ENCODE results near the gene TBC1D13. TPM values are rescaled to one million over a fixed set of nuclear protein-coding genes. Genes with fewer than 3 reads are reported as not detected.

Gene TBC1D13
- total and polyA plus RNA-seq, 10 of the 15 experiments (the other 5 are each of a cell fraction or from before 2014, with no cell fraction given) = 3.0 to 23.1 (median 16.5) TPM

DNA sequence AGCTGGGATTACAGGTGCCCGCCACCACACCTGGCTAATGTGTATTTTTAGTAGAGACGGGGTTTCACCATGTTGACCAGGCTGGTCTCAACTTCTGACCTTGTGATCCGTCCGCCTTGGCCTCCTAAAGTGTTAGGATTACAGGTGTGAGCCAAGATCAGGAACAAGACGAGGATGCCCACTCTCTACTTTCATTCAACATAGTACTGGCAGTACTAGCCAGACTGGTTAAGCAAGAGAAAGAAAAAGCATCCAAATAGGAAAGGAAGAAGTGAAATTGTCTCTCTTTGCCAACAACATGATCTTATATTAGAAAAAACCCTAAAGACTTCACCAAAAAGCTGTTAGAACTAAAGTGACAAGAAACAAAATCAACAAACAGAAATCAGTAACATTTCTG lies 23.8 kb downstream of the TBC1D13 start:
- H3K27ac ChIP-seq (ENCODE audit: control insufficient read depth, insufficient read depth) = no peak overlapping the region
- H3K9me3 ChIP-seq (replicated peaks; ENCODE audit: control insufficient read depth, insufficient read depth, low read length) = no peaks in the 10 kb centered on the region
- ChIA-PET CTCF (no interaction called here), SMC1A (ENCODE audit: uncharacterized antibody, unreplicated experiment) (interaction anchor here (0.6 kb wide), 1 partner anchor 111 kb away, joined by 3 read pairs; no protein-coding TSS in a partner anchor), RAD21 (ENCODE audit: unreplicated experiment) (no interaction called here), POLR2A (no interaction called here)
- H4K20me1 ChIP-seq (ENCODE audit: control insufficient read depth, insufficient read depth) = no peaks in the 10 kb centered on the region
- BruUV-seq (replicated peaks) = no TSS peak
- in situ Hi-C loops (cut with MboI) = no loop called here
- no peaks in the 10 kb centered on the region for H3K79me2 ChIP-seq (ENCODE audit: control insufficient read depth, insufficient read depth, low read length)
- ATAC-seq = no peak
- no peak overlapping the region for H2AFZ ChIP-seq (ENCODE audit: control insufficient read depth, low read depth, low read length)
- no peaks in the 10 kb centered on the region for H3K4me1 ChIP-seq (ENCODE audit: control insufficient read depth, insufficient read depth, low read length)
- H3K9ac ChIP-seq (ENCODE audit: control insufficient read depth, insufficient read depth, low read length) = no peak overlapping the region
- no peak for FAIRE-seq
- no peak for DNase-seq (ENCODE audit: low read depth, low spot score)
- H3K4me3 ChIP-seq = no peak overlapping the region
- H3K27me3 ChIP-seq (replicated peaks in 1 of 2; ENCODE audit: control insufficient read depth in 2 of 2, insufficient read depth in 2 of 2, low read length in 1 of 2) = no peaks in the 10 kb centered on the region
- H3K36me3 ChIP-seq (ENCODE audit: control insufficient read depth in 2 of 2, insufficient read depth in 2 of 2, low read length in 1 of 2) = peaks cover 4 to 12% of the 10 kb centered on the region in 2 experiments; a peak in 3 of 4 replicates
- 82% methylated on average over 5 of the region's 5 CpGs for WGBS (ENCODE audit: insufficient coverage, insufficient replicate concordance, low lambda C conversion rate, missing lambda C conversion rate)
- intact Hi-C loops (cut with micrococcal nuclease; ENCODE audit: unreplicated experiment) = loop anchor here (10.0 kb wide), 1 partner anchor 166 kb away; no protein-coding TSS in a partner anchor
- H3K4me2 ChIP-seq (ENCODE audit: control insufficient read depth, insufficient read depth) = no peak overlapping the region
- TF ChIP-seq POU2F2 (IDR thresholded peaks at IDR 0.05; ENCODE audit: borderline replicate concordance, low read depth, low read length) (no peak), BACH1 (IDR thresholded peaks at IDR 0.05; ENCODE audit: borderline replicate concordance) (no peak), CBFB (IDR thresholded peaks at IDR 0.05; ENCODE audit: low read depth) (no peak), PAX8 (IDR thresholded peaks at IDR 0.05) (no peak), EZH2 (IDR thresholded peaks at IDR 0.05; ENCODE audit: borderline replicate concordance, control insufficient read depth, low read depth, low read length) (no peak), RB1 (IDR thresholded peaks at IDR 0.05; ENCODE audit: borderline replicate concordance) (no peak), EP300 (IDR thresholded peaks at IDR 0.05; ENCODE audit: borderline replicate concordance in 1 of 2, control insufficient read depth in 1 of 2, low read depth in 2 of 2, low read length in 2 of 2) (no peak), GATAD2B (conservative IDR thresholded peaks at IDR 0.05; ENCODE audit: low read depth) (no peak), SMAD1 (IDR thresholded peaks at IDR 0.05; ENCODE audit: low read depth, partially characterized antibody) (no peak), BCL11A (IDR thresholded peaks at IDR 0.05; ENCODE audit: low read depth, low read length) (no peak), KAT2A (conservative IDR thresholded peaks at IDR 0.05; ENCODE audit: control insufficient read depth, low read depth, low read length) (no peak), CREB1 (IDR thresholded peaks at IDR 0.05; ENCODE audit: low read depth) (no peak)
- TF ChIP-seq, protein P1, sequence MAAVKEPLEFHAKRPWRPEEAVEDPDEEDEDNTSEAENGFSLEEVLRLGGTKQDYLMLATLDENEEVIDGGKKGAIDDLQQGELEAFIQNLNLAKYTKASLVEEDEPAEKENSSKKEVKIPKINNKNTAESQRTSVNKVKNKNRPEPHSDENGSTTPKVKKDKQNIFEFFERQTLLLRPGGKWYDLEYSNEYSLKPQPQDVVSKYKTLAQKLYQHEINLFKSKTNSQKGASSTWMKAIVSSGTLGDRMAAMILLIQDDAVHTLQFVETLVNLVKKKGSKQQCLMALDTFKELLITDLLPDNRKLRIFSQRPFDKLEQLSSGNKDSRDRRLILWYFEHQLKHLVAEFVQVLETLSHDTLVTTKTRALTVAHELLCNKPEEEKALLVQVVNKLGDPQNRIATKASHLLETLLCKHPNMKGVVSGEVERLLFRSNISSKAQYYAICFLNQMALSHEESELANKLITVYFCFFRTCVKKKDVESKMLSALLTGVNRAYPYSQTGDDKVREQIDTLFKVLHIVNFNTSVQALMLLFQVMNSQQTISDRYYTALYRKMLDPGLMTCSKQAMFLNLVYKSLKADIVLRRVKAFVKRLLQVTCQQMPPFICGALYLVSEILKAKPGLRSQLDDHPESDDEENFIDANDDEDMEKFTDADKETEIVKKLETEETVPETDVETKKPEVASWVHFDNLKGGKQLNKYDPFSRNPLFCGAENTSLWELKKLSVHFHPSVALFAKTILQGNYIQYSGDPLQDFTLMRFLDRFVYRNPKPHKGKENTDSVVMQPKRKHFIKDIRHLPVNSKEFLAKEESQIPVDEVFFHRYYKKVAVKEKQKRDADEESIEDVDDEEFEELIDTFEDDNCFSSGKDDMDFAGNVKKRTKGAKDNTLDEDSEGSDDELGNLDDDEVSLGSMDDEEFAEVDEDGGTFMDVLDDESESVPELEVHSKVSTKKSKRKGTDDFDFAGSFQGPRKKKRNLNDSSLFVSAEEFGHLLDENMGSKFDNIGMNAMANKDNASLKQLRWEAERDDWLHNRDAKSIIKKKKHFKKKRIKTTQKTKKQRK (IDR thresholded peaks at IDR 0.05; ENCODE audit: low read depth, low read length) = no peak
- TF ChIP-seq, protein P2, sequence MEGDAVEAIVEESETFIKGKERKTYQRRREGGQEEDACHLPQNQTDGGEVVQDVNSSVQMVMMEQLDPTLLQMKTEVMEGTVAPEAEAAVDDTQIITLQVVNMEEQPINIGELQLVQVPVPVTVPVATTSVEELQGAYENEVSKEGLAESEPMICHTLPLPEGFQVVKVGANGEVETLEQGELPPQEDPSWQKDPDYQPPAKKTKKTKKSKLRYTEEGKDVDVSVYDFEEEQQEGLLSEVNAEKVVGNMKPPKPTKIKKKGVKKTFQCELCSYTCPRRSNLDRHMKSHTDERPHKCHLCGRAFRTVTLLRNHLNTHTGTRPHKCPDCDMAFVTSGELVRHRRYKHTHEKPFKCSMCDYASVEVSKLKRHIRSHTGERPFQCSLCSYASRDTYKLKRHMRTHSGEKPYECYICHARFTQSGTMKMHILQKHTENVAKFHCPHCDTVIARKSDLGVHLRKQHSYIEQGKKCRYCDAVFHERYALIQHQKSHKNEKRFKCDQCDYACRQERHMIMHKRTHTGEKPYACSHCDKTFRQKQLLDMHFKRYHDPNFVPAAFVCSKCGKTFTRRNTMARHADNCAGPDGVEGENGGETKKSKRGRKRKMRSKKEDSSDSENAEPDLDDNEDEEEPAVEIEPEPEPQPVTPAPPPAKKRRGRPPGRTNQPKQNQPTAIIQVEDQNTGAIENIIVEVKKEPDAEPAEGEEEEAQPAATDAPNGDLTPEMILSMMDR (IDR thresholded peaks at IDR 0.05 in 2 of 3, conservative IDR thresholded peaks at IDR 0.05 in 1 of 3; ENCODE audit: control insufficient read depth in 2 of 3, extremely low read depth in 1 of 3, insufficient read depth in 1 of 3, low read depth in 3 of 3, low read length in 3 of 3) = no peak
- TF ChIP-seq, protein P3, sequence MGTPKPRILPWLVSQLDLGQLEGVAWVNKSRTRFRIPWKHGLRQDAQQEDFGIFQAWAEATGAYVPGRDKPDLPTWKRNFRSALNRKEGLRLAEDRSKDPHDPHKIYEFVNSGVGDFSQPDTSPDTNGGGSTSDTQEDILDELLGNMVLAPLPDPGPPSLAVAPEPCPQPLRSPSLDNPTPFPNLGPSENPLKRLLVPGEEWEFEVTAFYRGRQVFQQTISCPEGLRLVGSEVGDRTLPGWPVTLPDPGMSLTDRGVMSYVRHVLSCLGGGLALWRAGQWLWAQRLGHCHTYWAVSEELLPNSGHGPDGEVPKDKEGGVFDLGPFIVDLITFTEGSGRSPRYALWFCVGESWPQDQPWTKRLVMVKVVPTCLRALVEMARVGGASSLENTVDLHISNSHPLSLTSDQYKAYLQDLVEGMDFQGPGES (IDR thresholded peaks at IDR 0.05) = no peak
